Measurements from ENCODE around the gene DAB1. TPM values are rescaled to one million over a fixed set of nuclear protein-coding genes. Genes with fewer than 3 reads are reported as not detected.

Gene DAB1
- total and polyA plus RNA-seq, 7 donors: under 0.01 to 1.1 (median 0.75) TPM; not detected in 1

- H3K27ac ChIP-seq: no peak overlapping the region
- WGBS, 2 donors: 89 to 91% methylated on average over 1 of the region's 1 CpG
These were observed 16.2 kb upstream of the DAB1 start for GRCh38 chr1:57440096-57440495.

DNA sequence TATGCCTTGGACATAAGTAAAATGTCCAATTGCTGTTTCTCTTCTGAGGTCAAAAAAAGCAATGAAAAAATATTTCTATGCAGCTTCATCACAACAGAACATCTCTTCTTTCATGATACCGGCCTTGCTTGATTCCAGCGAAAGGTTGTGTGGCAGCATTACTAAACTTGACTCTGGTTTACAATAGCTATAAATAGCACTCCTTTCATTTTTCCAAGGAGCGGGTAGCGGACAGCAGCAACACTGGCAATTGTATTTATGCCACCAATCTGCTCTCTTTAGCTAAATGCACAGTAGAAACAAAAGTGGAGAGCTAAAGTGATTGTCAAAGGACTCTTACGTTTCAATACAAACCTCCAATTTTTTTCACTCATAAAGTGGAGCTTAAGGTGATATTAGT, 7.5 kb upstream of the DAB1 start:
- Histone ChIP-seq H3K27ac (no peak overlapping the region), H3K27me3 (peaks cover 0 to 3% (median 0%) of the 10 kb centered on the region in 3 donors), H3K9me3 (no peaks in the 10 kb centered on the region), H3K36me3 (no peaks in the 10 kb centered on the region), H3K4me3 (no peak overlapping the region), H3K4me1 (peaks cover 0 to 11% (median 0%) of the 10 kb centered on the region in 4 donors)
- TF ChIP-seq POLR2AphosphoS5 (IDR thresholded peaks at IDR 0.05): no peak
- TF ChIP-seq POLR2A (IDR thresholded peaks at IDR 0.05): no peak
- TF ChIP-seq CTCF (IDR thresholded peaks at IDR 0.05): no peak
- TF ChIP-seq EP300 (IDR thresholded peaks at IDR 0.05): no peak
- WGBS, 2 donors: 49 to 67% methylated on average over 5 of the region's 5 CpGs
- intact Hi-C loops (cut with DNase I): no loop called here
- no peak for DNase-seq

More at GRCh38 chr1:57440096-57440495, 16.2 kb upstream of the DAB1 start:
- Histone ChIP-seq H3K27me3 (no peaks in the 10 kb centered on the region), H3K4me1 (no peaks in the 10 kb centered on the region), H3K9me3 (no peaks in the 10 kb centered on the region), H3K4me3 (no peak overlapping the region), H3K36me3 (no peaks in the 10 kb centered on the region)
- no peak for DNase-seq
- intact Hi-C loops (cut with DNase I): no loop called here
- TF ChIP-seq EP300 (IDR thresholded peaks at IDR 0.05): no peak
- TF ChIP-seq POLR2AphosphoS5 (IDR thresholded peaks at IDR 0.05): no peak
- TF ChIP-seq POLR2A (IDR thresholded peaks at IDR 0.05): no peak
- TF ChIP-seq CTCF (IDR thresholded peaks at IDR 0.05): no peak

DNA sequence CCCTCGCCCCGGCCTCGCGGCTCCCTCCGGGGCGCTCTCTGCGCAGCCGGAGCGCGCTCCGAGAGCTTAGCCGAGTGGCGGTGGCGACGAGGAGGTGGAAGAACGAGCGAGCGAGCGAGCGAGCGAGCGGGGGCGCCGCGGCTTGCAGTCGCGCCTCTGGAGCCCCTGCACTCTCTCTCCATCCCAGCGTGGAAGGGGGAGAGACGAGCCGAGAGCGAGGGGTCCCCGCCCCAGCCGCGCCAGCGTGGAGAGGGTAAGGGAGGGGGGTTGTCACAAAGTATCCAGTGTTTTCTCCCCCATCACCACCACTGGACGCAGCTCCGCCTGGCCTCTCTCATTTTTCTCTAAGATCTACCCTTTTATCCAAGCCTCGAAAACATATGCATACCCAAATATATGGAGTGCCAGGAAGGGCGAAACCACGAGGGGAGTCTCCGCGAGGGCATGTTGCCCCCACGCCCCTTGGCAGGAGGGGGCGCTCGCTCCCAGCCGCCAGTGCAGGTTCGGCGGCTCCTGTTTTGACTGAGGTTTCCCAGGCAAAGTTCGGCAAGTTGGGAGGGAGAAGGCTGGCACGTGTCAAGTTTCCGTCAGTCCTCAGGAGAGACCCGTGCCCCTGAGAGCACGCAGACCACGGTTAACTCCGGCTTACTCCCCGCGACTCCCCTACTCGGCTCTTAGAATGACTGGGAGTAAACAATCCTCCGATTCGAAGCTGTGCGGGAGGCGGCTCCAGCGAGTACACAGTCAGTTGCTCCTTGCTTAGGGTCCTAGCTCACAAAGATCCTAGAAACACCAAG, 569 bp upstream of the DAB1 start:
- no peaks in the 10 kb centered on the region for H3K36me3 ChIP-seq
- H3K27me3 ChIP-seq: peaks cover 19 to 66% (median 46%) of the 10 kb centered on the region in 3 donors
- no peaks in the 10 kb centered on the region for H3K9me3 ChIP-seq
- peaks cover 0 to 30% (median 28%) of the 10 kb centered on the region in 4 donors for H3K4me1 ChIP-seq
- H3K4me3 ChIP-seq: peak overlapping the region; percentile 28 to 51 (median 46)
- no peak overlapping the region for H3K27ac ChIP-seq
- no peak for DNase-seq
- TF ChIP-seq CTCF (IDR thresholded peaks at IDR 0.05): peak in 2 of 4 experiments; percentile 40 to 52
- no peak for TF ChIP-seq EP300 (IDR thresholded peaks at IDR 0.05)
- 2 to 5% methylated on average over 63 of the region's 63 CpGs for WGBS, 2 donors
- intact Hi-C loops (cut with DNase I): loop anchor here (10.0 kb wide), 1 partner anchor 590 kb away; no protein-coding TSS in a partner anchor

- Histone ChIP-seq H3K4me3 (peak overlapping the region; percentile 12 to 51 (median 46)), H3K36me3 (no peaks in the 10 kb centered on the region), H3K9me3 (no peaks in the 10 kb centered on the region), H3K27me3 (peaks cover 19 to 78% (median 52%) of the 10 kb centered on the region in 3 donors), H3K27ac (no peak overlapping the region), H3K4me1 (peaks cover 0 to 30% (median 28%) of the 10 kb centered on the region in 4 donors)
- WGBS, 2 donors: 2 to 7% methylated on average over 36 of the region's 36 CpGs
- TF ChIP-seq POLR2A (IDR thresholded peaks at IDR 0.05): no peak
- no peak for TF ChIP-seq POLR2AphosphoS5 (IDR thresholded peaks at IDR 0.05)
- TF ChIP-seq CTCF (IDR thresholded peaks at IDR 0.05): no peak
- no peak for TF ChIP-seq EP300 (IDR thresholded peaks at IDR 0.05)
- no peak for DNase-seq
- intact Hi-C loops (cut with DNase I): loop anchor here (10.0 kb wide), 1 partner anchor 588 kb away; no protein-coding TSS in a partner anchor
These were observed 665 bp downstream of the DAB1 start for GRCh38 chr1:57423135-57423655.

All from sigmoid colon (tissue), 7 donors.